Measurements from ENCODE around the gene TMEM45A.
"Not testable (repeated sequence)": the region's sequence is repeated elsewhere in the genome, so short reads cannot be mapped to it uniquely, and the experiment has no call there.

The TMEM45A gene

DNA sequence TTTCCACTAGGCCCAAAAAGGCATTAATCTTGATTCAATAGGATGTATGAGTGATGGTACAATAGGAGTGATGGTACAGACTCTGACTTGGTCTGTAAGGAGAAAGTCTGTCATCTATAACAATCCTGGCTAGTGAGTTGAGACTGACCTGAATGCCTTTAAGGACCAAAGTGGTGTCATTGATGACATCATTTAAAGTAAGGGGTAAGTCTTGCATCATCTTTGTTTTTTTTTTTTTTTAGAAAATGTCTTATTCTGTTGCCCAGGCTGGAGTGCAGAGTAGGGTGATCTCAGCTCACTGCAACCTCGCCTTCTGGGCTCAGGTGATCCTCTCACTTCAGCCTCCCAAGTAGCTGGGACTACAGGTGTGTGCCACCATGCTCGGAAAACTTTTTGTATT, 5.6 kb upstream of the TMEM45A start:
- DNase-seq: no peak

GRCh38 chr3:100489118-100489517, 3.3 kb upstream of the TMEM45A start:
- no peak for DNase-seq

DNA sequence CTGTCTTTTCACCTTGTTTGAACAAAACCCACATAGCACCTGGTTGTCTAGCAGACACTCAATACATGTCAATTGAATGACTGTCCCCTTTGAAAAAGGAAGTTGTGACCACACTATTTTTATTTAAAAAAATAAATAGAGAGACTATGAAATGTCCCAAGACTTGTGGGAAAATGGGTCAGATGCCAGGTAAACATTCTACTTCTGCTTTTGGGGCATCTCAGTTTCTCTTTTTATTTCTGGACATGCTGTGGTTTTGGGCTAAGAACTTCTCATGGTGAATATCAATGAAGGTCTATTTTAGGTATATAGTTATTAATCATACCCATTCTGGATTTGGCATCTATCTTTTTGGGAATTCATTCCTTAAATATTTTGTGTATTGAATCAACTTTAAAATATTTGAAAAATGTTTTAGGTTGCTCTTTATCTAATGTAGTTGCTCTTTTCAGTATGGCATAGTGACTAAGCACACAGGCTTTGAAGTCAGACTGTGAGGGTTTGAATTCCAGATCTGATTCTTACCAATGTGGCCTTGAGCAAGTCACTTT, 4.4 kb downstream of the TMEM45A start:
- DNase-seq: no peak

GRCh38 chr3:100499651-100500050, 7.2 kb downstream of the TMEM45A start:
- DNase-seq: no peak

DNA sequence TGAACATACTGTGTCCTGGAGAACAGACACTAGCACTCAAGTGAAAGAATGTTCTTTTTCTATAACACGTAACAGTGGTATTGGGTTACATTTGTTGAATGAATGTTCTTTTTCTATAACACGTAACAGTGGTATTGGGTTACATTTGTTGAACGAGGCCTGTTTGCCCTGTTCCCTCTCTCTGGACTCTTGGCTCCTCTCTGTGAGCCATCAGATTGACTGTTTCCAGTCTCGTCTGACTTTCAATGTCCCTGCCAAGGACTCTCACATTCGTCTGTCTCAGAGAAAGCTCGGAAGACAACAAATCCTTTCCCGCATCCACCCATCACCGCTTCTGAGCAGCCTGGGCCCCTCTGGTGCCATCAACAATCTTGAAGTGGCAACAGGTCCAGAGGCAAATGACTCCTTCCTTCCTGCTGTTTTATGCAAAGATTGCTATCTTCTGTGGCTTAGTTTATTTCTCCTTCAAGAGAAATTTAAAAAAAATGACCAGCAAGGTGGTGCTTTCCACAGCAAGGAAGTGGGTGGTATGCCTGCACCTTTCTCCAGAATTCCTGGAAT, 8.0 kb downstream of the TMEM45A start:
- no peak for DNase-seq

GRCh38 chr3:100503448-100503847, 11.0 kb downstream of the TMEM45A start:
- no peak for DNase-seq

GRCh38 chr3:100506355-100506754, 13.9 kb downstream of the TMEM45A start:
- DNase-seq: no peak

GRCh38 chr3:100509818-100510217, 17.4 kb downstream of the TMEM45A start:
- not testable (repeated sequence) for DNase-seq

DNA sequence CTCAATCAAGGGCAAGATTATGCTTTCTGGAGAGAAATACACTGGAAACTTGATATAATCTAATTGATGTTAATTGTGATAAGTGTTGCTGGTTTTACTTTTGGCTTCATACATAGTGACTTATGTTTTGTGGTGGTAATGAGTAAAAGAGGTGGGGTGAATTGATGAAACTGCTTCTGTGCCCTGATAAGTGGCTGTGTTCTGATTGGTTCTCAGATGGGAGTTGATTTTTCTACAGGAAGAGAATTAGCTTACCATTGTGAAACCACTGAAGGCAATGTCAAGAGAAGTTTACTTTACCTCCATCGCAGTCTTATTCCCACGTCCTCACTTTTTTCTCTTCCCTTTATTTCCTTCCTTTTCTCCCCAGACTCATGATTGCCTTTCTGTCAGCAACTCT, 23.8 kb downstream of the TMEM45A start:
- DNase-seq: no peak

- DNase-seq: no peak
Measured at GRCh38 chr3:100516838-100517237, 24.4 kb downstream of the TMEM45A start.

DNA sequence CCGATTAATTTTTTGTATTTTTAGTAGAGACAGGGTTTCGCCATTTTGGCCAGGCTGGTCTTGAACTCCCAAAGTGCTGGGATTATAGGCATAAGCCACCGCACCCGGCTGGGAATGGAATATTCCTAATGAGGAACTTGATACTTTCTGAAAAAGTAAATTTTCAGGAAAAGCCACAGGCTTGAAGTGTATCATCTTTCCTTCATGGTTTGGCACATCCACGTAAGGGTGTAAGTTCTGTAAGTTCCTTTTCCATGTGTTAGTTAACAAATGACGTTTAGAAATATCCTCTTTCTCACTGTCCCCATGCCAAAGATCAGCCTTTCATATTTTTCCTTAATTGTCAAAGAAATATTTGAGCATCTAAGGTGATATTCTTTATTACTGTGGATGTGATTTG, 24.9 kb downstream of the TMEM45A start:
- no peak for DNase-seq

- no peak for DNase-seq
Measured at GRCh38 chr3:100518244-100518643, 25.8 kb downstream of the TMEM45A start.

DNA sequence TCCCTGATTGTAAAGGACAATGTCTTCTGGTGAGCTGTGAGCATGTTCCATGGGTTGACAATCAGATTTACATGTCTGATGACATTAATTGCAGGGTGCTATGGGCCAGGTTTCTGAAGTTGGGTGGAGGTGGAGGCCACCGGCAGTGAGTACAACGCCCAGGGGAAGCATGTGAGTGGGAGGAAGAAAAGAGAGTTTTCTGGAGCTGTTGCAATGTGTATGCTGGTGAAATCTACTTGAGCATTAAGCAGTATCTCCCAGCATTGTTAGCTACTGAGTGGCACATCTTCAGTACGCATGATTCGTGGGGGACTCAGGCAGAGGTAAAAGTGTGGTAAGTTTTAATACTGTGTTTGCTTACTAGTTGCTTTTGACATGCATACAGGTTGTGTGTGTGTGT, 26.6 kb downstream of the TMEM45A start:
- no peak for DNase-seq

DNA sequence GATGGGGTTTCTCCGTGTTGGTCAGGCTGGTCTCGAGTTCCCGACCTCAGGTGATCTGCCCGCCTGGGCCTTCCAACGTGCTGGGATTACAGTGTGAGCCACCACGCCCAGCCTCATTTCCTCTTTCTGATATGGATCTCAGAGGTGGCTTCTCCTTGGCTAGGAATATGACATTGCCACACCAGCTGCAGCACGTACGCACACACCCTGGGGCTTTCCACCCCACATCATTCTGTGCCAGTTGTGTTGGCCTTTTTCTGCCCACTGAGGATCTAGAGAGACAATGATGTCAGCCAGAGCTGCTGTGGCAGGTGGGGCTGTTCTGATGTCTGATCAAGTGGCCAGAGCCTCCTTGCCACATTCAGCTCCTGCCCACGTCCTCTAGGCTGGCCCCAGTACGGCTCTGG, 29.0 kb downstream of the TMEM45A start:
- DNase-seq: no peak

GRCh38 chr3:100522125-100522524, 29.7 kb downstream of the TMEM45A start:
- DNase-seq: no peak

DNA sequence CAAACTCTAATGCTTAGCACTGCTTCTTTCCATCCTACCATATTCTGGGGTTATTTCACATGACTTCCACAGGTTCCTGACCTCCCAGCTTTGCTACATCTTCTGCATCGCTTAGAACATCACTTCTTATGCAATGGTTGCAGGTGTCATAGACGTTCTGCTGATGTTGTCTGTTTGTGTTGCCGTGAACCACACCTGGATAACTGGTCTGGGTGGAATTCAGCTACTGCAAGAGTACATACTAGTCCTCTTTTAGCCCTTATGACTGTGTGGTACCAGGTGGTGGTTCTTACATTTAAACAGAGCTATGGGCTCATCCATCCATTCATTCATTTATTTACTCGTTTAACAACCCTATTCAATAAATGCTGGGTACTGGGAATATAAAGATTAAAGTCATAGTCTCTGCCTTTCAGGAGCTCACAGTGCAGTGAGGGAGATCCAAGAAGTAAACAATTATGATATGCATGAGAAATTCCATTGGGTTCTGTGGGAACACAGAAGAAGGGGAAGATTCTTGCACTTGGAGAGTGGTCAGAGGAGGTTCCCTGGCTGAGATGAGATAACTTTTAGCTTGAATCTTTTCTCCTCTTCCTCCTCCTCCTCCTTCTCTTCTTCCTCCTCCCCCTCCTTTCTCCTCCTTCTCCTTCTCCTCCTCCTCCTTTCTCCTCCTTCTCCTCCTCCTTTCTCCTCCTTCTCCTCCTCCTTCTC, 30.8 kb downstream of the TMEM45A start:
- DNase-seq: no peak

GRCh38 chr3:100525753-100526612, 33.6 kb downstream of the TMEM45A start:
- DNase-seq: no peak

- DNase-seq: no peak
Measured at GRCh38 chr3:100526613-100527346, 34.4 kb downstream of the TMEM45A start.

DNA sequence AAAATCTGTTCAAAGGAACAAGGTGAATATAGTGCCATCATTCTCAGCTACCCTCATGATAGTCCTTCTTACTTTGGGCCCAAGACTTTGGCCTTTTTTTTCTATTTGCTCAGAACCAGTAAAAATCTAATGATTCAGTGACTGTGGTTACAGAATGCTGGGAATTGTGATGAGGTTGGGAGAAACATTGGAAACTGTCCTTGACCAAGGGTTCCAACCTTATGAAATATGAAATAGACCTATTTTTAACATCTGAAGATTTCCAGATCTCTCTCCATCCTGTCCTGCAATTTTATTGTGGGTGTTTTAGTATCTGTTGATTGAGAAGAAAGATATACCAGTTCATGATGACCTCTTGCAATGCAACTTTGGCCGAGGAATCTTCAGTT, 34.9 kb downstream of the TMEM45A start:
- DNase-seq: no peak

GRCh38 chr3:100531093-100531492, 38.7 kb downstream of the TMEM45A start:
- no peak for DNase-seq

DNA sequence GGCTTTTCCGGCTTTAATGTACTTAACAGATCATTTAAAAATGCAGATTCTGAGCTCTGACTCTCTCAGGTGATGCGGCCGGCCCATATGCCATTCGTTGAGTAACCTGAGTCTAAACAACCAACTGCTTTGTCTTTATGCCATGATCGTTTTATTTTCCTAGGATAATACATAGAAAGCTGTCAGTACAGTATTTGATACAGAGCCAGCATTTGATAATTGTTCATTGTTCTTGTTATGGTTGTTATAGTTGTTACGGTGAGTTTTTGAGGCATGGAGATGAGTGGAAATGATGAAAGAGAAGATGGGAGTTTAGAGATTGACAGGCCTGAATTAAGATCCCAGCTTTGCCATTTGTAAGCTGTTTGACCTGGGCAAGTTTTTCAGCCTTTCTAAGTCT, 40.0 kb downstream of the TMEM45A start:
- DNase-seq: no peak

GRCh38 chr3:100533176-100533575, 40.8 kb downstream of the TMEM45A start:
- no peak for DNase-seq

DNA sequence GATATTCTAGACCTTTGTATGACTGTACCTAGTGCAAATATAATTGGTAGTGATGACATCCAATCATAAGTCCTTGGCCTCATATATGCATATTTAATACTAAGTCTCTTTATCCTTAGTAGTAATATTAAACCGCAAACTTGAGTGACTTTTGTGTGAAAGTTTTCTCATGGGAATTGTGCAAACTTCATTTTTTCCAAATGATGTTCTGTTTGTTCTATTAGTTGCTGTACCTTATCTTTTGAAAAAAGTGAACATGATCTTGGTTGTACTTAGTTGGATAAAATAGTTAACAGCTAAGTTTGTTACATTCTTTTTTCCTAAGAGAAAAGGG, 43.2 kb downstream of the TMEM45A start:
- no peak for DNase-seq
